GM12878 (cell line): ENCODE measurements around the gene KAT14. TPM values are rescaled to one million over a fixed set of nuclear protein-coding genes. Genes with fewer than 3 reads are reported as not detected.
A peak's percentile ranks its signal among the peaks of the same experiment; 100 is the strongest.

Experiments used
- BACH1 ChIP-seq: fragments of 450-650 bp; IDR thresholded peaks from 2 replicates; pipeline ENCODE4 v1.6.1; 2017; ENCODE audit warnings: mild to moderate bottlenecking, borderline replicate concordance
- CHD2 ChIP-seq: IDR thresholded peaks from 2 replicates; pipeline ENCODE4 v1.6.1; 2011; ENCODE audit warnings: low read depth, low read length, improper control_type of control experiment, borderline replicate concordance
- FOXM1 ChIP-seq: IDR thresholded peaks from 2 replicates; pipeline ENCODE4 v1.6.1; 2012; ENCODE audit warnings: low read depth, mild to moderate bottlenecking, inconsistent platforms, low read length, moderate library complexity
- GATAD2B ChIP-seq: fragments of 450-650 bp; conservative IDR thresholded peaks from 2 replicates; pipeline ENCODE4 v1.6.1; 2017; ENCODE audit warnings: low read depth, mild to moderate bottlenecking, moderate library complexity
- IKZF2 ChIP-seq, 2 experiments: fragments of 450-650 bp; IDR thresholded peaks; 2 replicates each; pipeline ENCODE4 v1.6.1; 2017; ENCODE audit warnings: mild to moderate bottlenecking in 2 of 2, moderate library complexity in 2 of 2
- MTA2 ChIP-seq: fragments of 450-650 bp; IDR thresholded peaks from 2 replicates; pipeline ENCODE4 v1.6.1; 2016; ENCODE audit warnings: low read depth, mild to moderate bottlenecking, moderate library complexity
- NBN ChIP-seq: fragments of 450-650 bp; IDR thresholded peaks from 2 replicates; pipeline ENCODE4 v1.6.1; 2016
- PAX5 ChIP-seq: IDR thresholded peaks from 2 replicates; pipeline ENCODE4 v1.6.1; 2011; ENCODE audit warnings: low read depth, low read length, borderline replicate concordance
- SIX5 ChIP-seq: IDR thresholded peaks from 2 replicates; pipeline ENCODE4 v1.6.1; 2011; ENCODE audit warnings: mild to moderate bottlenecking, low read depth, low read length, moderate library complexity; ENCODE audit not compliant: severe bottlenecking
- SMC3 ChIP-seq: IDR thresholded peaks from 2 replicates; pipeline ENCODE4 v1.6.1; 2011; ENCODE audit warnings: low read length, improper control_type of control experiment, borderline replicate concordance
- TARDBP ChIP-seq: IDR thresholded peaks from 2 replicates; pipeline ENCODE4 v1.6.1; 2016; ENCODE audit warnings: borderline replicate concordance
- TBL1XR1 ChIP-seq: IDR thresholded peaks from 2 replicates; pipeline ENCODE4 v1.6.1; 2012; ENCODE audit warnings: low read depth, low read length, improper control_type of control experiment
- ZNF622 ChIP-seq: fragments of 450-650 bp; IDR thresholded peaks from 2 replicates; pipeline ENCODE4 v1.6.1; 2017; ENCODE audit warnings: mild to moderate bottlenecking, inconsistent platforms
- polyA plus RNA-seq, 11 experiments: library from polyadenylated mRNA; depleted of rRNA in 4 of 11; unstranded in 6 of 11; stranded (reverse) in 5 of 11; fragments of >200 nt; fragmentation: Nextera tagmentation in 4 of 11; fragmentation: Illumina TruSeq in 1 of 11; extraction: Ambion mirVana in 4 of 11; extraction: Trizol in 1 of 11; gene quantifications; 1 replicate in 1 of 11; 2 replicates in 10 of 11; pipeline versions ENCODE4 v1.2.1 to v1.2.3, GENCODE V29; 2011 to 2016; ENCODE audit warnings: inconsistent platforms in 2 of 11, missing spikeins in 2 of 11, low read depth in 1 of 11
- total RNA-seq, 4 experiments: library from RNA; depleted of rRNA in 3 of 4; stranded (reverse); fragments of >200 nt in 3 of 4; fragmentation: Illumina TruSeq in 1 of 4; extraction: Trizol in 1 of 4; gene quantifications; 2 replicates each; pipeline versions ENCODE4 v1.2.1 to v1.2.3, GENCODE V29; 2013 to 2021
- TF ChIP-seq, protein P1 (sequence below): IDR thresholded peaks from 2 replicates; pipeline ENCODE4 v1.6.1; 2012; ENCODE audit warnings: mild to moderate bottlenecking, low read depth, low read length
- TF ChIP-seq, protein P2 (sequence below): IDR thresholded peaks from 2 replicates; pipeline ENCODE4 v1.6.1; 2011; ENCODE audit warnings: borderline replicate concordance, low read depth, mild to moderate bottlenecking, moderate library complexity, mixed read lengths, low read length; ENCODE audit not compliant: insufficient read depth; ENCODE audit errors: extremely low read length
- TF ChIP-seq, protein P3 (sequence below): fragments of 450-650 bp; IDR thresholded peaks from 2 replicates; pipeline ENCODE4 v1.6.1; 2017; ENCODE audit warnings: low read depth, mild to moderate bottlenecking, moderate library complexity
- TF ChIP-seq, protein P4 (sequence below), 3 experiments: IDR thresholded peaks in 2 of 3; conservative IDR thresholded peaks in 1 of 3; 2 replicates each; pipeline ENCODE4 v1.5.1; 2011; ENCODE audit warnings: low read depth in 3 of 3, low read length in 3 of 3, mild to moderate bottlenecking in 3 of 3, control low read depth in 2 of 3, moderate library complexity in 2 of 3, inconsistent platforms in 1 of 3, mixed read lengths in 1 of 3; ENCODE audit not compliant: control insufficient read depth in 2 of 3, insufficient read depth in 1 of 3; ENCODE audit errors: extremely low read depth in 1 of 3

Gene KAT14
- total and polyA plus RNA-seq, 10 of the 15 experiments (the other 5 are each of a cell fraction or from before 2014, with no cell fraction given) = 4.0 to 19.9 (median 13.9) TPM

DNA sequence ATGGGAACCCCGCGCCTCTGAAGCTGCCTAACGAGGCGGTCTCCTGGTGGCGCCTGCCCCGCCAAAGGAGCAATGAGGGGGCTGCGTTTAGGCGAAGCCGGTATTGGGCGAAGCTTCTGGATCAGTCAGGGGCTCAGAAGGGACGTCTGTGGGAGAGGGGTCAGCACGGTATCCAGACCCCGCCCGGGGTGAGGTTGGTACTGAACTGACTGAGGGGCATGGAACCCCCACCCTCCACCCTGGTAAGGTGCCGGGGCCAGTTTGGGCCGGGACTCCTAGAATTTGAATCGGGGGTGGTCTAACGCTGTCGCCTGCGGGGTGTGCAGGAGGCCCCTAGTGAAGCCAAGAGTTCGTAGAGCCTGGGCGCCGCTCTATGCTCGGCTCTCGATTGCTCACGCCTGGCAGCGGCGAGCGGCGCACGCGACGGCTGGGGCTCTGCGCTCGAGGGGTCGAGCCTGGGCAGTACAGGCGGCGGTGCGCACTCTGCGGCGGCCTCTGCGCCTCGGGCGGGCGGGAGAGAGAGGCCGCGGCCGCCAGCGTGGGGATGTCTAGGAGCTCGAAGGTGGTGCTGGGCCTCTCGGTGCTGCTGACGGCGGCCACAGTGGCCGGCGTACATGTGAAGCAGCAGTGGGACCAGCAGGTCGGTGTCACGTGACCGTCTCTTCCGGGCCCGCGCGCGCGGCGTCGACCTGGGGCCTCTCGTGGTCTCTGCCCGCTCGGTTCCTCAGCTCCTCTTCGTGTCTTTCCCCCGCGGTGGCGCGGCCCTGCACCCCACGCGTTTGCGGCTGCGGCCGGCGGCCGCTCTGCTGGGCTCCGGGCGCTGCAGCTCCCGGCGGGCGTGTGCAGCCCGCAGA, at the start of gene KAT14, which contains the start of gene PET117 (continued):
- TF ChIP-seq, protein P1, sequence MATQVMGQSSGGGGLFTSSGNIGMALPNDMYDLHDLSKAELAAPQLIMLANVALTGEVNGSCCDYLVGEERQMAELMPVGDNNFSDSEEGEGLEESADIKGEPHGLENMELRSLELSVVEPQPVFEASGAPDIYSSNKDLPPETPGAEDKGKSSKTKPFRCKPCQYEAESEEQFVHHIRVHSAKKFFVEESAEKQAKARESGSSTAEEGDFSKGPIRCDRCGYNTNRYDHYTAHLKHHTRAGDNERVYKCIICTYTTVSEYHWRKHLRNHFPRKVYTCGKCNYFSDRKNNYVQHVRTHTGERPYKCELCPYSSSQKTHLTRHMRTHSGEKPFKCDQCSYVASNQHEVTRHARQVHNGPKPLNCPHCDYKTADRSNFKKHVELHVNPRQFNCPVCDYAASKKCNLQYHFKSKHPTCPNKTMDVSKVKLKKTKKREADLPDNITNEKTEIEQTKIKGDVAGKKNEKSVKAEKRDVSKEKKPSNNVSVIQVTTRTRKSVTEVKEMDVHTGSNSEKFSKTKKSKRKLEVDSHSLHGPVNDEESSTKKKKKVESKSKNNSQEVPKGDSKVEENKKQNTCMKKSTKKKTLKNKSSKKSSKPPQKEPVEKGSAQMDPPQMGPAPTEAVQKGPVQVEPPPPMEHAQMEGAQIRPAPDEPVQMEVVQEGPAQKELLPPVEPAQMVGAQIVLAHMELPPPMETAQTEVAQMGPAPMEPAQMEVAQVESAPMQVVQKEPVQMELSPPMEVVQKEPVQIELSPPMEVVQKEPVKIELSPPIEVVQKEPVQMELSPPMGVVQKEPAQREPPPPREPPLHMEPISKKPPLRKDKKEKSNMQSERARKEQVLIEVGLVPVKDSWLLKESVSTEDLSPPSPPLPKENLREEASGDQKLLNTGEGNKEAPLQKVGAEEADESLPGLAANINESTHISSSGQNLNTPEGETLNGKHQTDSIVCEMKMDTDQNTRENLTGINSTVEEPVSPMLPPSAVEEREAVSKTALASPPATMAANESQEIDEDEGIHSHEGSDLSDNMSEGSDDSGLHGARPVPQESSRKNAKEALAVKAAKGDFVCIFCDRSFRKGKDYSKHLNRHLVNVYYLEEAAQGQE = no peak
- TF ChIP-seq SMC3 = no peak
- TF ChIP-seq, protein P2, sequence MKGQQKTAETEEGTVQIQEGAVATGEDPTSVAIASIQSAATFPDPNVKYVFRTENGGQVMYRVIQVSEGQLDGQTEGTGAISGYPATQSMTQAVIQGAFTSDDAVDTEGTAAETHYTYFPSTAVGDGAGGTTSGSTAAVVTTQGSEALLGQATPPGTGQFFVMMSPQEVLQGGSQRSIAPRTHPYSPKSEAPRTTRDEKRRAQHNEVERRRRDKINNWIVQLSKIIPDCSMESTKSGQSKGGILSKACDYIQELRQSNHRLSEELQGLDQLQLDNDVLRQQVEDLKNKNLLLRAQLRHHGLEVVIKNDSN = peak; percentile 94
- peak; percentile 22 for TF ChIP-seq SIX5
- TF ChIP-seq, protein P3, sequence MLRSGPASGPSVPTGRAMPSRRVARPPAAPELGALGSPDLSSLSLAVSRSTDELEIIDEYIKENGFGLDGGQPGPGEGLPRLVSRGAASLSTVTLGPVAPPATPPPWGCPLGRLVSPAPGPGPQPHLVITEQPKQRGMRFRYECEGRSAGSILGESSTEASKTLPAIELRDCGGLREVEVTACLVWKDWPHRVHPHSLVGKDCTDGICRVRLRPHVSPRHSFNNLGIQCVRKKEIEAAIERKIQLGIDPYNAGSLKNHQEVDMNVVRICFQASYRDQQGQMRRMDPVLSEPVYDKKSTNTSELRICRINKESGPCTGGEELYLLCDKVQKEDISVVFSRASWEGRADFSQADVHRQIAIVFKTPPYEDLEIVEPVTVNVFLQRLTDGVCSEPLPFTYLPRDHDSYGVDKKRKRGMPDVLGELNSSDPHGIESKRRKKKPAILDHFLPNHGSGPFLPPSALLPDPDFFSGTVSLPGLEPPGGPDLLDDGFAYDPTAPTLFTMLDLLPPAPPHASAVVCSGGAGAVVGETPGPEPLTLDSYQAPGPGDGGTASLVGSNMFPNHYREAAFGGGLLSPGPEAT = peak; percentile 65
- TF ChIP-seq TARDBP = no peak
- peak; percentile 63 for TF ChIP-seq BACH1
- 0 out of 2 replicates have a peak, but pooled peaks have one; percentile 38 for TF ChIP-seq CHD2
- TF ChIP-seq ZNF622 = no peak
- peak; percentile 60; the same call in 1 of the 2 replicates for TF ChIP-seq NBN
- TF ChIP-seq PAX5 = peak; percentile 69; the same call in 1 of the 2 replicates
- TF ChIP-seq FOXM1 = peak; percentile 46; the same call in 1 of the 2 replicates
- peak; percentile 20; the same call in 1 of the 2 replicates for TF ChIP-seq TBL1XR1
- TF ChIP-seq, protein P4, sequence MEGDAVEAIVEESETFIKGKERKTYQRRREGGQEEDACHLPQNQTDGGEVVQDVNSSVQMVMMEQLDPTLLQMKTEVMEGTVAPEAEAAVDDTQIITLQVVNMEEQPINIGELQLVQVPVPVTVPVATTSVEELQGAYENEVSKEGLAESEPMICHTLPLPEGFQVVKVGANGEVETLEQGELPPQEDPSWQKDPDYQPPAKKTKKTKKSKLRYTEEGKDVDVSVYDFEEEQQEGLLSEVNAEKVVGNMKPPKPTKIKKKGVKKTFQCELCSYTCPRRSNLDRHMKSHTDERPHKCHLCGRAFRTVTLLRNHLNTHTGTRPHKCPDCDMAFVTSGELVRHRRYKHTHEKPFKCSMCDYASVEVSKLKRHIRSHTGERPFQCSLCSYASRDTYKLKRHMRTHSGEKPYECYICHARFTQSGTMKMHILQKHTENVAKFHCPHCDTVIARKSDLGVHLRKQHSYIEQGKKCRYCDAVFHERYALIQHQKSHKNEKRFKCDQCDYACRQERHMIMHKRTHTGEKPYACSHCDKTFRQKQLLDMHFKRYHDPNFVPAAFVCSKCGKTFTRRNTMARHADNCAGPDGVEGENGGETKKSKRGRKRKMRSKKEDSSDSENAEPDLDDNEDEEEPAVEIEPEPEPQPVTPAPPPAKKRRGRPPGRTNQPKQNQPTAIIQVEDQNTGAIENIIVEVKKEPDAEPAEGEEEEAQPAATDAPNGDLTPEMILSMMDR (IDR thresholded peaks at IDR 0.05 in 2 of 3, conservative IDR thresholded peaks at IDR 0.05 in 1 of 3; ENCODE audit: control insufficient read depth in 2 of 3, extremely low read depth in 1 of 3, insufficient read depth in 1 of 3, low read depth in 3 of 3, low read length in 3 of 3) = no peak
- no peak for TF ChIP-seq MTA2
- peak; percentile 87 for TF ChIP-seq GATAD2B
- TF ChIP-seq IKZF2 (IDR thresholded peaks at IDR 0.05) = no peak
